Measurements from ENCODE around the gene PEMT.

The PEMT gene

DNA sequence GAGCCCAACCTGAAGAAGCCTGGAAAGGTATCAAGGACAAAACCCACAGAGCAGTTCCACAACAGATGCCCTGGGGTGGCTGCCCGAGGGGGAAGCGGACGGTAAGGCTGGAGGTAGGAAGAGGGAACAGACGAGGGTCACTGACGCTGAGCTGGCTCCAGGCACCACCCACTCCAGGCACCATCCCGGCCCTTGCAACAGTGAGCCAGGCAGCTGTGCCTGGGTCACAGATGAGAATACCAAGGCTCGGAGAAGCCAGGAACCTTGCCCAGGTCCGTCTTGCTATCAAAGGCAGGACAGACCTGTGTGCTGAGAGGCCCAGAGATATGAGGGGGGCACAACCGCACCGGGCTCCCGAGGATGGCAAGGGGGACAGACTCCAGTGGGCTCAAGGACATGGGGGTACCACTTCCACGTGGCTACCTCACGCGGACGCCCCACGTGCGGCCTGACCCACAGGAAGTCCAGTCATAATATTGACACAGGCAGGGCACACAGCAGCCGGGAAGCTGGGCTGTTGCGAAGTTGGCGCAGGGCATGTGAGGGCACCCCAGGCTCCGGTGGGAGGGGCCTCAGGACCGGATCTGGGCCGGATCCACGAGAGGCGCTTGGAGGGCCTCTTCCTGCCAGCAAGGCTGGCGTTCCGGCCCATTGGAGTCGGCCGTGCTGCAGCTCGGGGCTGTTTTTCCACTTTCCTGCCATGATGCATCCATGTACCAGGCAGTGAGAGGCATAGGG lies 29.9 kb downstream of the PEMT start:
- POLR2A ChIA-PET = interaction anchor here (2.2 kb wide), 1 partner anchor 65 kb away, joined by 7 read pairs; the partner anchor contains the start of gene RASD1
- Histone ChIP-seq H3K36me3 (ENCODE audit: control insufficient read depth in 2 of 2, insufficient read depth in 1 of 2, low read length in 2 of 2) (no peaks in the 10 kb centered on the region), H3K4me3 (ENCODE audit: low read depth, low read length) (no peak overlapping the region), H3K4me1 (ENCODE audit: control insufficient read depth, insufficient read depth, low read length) (no peaks in the 10 kb centered on the region), H3K27ac (ENCODE audit: extremely low read depth, low read depth, low read length) (no peak overlapping the region), H3K9me3 (ENCODE audit: control insufficient read depth, insufficient read depth, low read depth, low read length) (no peaks in the 10 kb centered on the region)
- TF ChIP-seq, protein P1, sequence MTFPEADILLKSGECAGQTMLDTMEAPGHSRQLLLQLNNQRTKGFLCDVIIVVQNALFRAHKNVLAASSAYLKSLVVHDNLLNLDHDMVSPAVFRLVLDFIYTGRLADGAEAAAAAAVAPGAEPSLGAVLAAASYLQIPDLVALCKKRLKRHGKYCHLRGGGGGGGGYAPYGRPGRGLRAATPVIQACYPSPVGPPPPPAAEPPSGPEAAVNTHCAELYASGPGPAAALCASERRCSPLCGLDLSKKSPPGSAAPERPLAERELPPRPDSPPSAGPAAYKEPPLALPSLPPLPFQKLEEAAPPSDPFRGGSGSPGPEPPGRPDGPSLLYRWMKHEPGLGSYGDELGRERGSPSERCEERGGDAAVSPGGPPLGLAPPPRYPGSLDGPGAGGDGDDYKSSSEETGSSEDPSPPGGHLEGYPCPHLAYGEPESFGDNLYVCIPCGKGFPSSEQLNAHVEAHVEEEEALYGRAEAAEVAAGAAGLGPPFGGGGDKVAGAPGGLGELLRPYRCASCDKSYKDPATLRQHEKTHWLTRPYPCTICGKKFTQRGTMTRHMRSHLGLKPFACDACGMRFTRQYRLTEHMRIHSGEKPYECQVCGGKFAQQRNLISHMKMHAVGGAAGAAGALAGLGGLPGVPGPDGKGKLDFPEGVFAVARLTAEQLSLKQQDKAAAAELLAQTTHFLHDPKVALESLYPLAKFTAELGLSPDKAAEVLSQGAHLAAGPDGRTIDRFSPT (tag by site-specific recombination; IDR thresholded peaks at IDR 0.05) = no peak
- TF ChIP-seq, protein P2, sequence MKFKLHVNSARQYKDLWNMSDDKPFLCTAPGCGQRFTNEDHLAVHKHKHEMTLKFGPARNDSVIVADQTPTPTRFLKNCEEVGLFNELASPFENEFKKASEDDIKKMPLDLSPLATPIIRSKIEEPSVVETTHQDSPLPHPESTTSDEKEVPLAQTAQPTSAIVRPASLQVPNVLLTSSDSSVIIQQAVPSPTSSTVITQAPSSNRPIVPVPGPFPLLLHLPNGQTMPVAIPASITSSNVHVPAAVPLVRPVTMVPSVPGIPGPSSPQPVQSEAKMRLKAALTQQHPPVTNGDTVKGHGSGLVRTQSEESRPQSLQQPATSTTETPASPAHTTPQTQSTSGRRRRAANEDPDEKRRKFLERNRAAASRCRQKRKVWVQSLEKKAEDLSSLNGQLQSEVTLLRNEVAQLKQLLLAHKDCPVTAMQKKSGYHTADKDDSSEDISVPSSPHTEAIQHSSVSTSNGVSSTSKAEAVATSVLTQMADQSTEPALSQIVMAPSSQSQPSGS (tag by site-specific recombination; IDR thresholded peaks at IDR 0.05; ENCODE audit: low read depth) = no peak
- no peak for TF ChIP-seq ZNF112 (tag by site-specific recombination; IDR thresholded peaks at IDR 0.05)
- TF ChIP-seq FEZF1 (tag by site-specific recombination; IDR thresholded peaks at IDR 0.05) = no peak
- CTCF ChIA-PET = interaction anchor here (0.7 to 1.4 kb wide), 2 partner anchors 8 to 81 kb away, joined by 3 to 4 read pairs; no protein-coding TSS in a partner anchor

DNA sequence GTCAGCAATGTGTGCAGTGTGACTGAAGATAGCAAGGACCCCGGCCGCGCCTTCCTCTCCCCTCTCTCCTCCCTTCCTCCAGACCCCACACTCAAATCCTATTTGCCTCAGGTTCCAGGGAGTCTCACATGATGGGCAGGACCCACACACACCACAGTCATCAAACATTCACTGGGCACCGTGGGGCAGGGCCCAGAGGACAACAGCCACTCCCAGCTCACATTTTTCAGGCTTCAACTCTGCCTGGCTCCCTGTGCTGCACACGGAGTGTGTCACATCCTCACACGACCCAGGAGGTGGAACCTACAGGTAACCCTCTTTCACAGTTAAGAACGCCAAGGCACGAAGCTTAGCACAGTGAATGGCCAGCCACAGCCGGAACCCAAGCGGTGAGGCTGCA lies 30.5 kb downstream of the PEMT start:
- CTCF ChIA-PET = interaction anchor here (1.4 kb wide), 1 partner anchor 9 kb away, joined by 4 read pairs; no protein-coding TSS in a partner anchor
- no peak overlapping the region for H3K27ac ChIP-seq (ENCODE audit: extremely low read depth, low read depth, low read length)
- no peaks in the 10 kb centered on the region for H3K36me3 ChIP-seq (ENCODE audit: control insufficient read depth in 2 of 2, insufficient read depth in 1 of 2, low read length in 2 of 2)
- H3K4me1 ChIP-seq (ENCODE audit: control insufficient read depth, insufficient read depth, low read length) = no peaks in the 10 kb centered on the region
- no peak for TF ChIP-seq ZNF394 (tag by site-specific recombination; IDR thresholded peaks at IDR 0.05; ENCODE audit: borderline replicate concordance)
- TF ChIP-seq ZNF341 (tag by site-specific recombination; IDR thresholded peaks at IDR 0.05; ENCODE audit: low read depth) = no peak
- TF ChIP-seq ZNF157 (tag by site-specific recombination; IDR thresholded peaks at IDR 0.05) = no peak
- no peak for TF ChIP-seq ZNF23 (tag by site-specific recombination; IDR thresholded peaks at IDR 0.05; ENCODE audit: borderline replicate concordance)
- TF ChIP-seq, protein P3, sequence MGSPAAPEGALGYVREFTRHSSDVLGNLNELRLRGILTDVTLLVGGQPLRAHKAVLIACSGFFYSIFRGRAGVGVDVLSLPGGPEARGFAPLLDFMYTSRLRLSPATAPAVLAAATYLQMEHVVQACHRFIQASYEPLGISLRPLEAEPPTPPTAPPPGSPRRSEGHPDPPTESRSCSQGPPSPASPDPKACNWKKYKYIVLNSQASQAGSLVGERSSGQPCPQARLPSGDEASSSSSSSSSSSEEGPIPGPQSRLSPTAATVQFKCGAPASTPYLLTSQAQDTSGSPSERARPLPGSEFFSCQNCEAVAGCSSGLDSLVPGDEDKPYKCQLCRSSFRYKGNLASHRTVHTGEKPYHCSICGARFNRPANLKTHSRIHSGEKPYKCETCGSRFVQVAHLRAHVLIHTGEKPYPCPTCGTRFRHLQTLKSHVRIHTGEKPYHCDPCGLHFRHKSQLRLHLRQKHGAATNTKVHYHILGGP (tag by site-specific recombination; IDR thresholded peaks at IDR 0.05) = no peak
- no peak for TF ChIP-seq ZBTB1 (tag by site-specific recombination; IDR thresholded peaks at IDR 0.05)
- no peak for TF ChIP-seq OSR2 (tag by site-specific recombination; IDR thresholded peaks at IDR 0.05)
- no peak for TF ChIP-seq ZNF555 (tag by site-specific recombination; conservative IDR thresholded peaks at IDR 0.05)
- no peak for TF ChIP-seq ZNF654 (tag by site-specific recombination; IDR thresholded peaks at IDR 0.05; ENCODE audit: low read depth)
- TF ChIP-seq ZFHX2 (tag by site-specific recombination; conservative IDR thresholded peaks at IDR 0.05) = no peak
- no peak for TF ChIP-seq ZNF843 (tag by site-specific recombination; IDR thresholded peaks at IDR 0.05)
- TF ChIP-seq ZNF10 (tag by site-specific recombination; IDR thresholded peaks at IDR 0.05) = no peak
- TF ChIP-seq, protein P4, sequence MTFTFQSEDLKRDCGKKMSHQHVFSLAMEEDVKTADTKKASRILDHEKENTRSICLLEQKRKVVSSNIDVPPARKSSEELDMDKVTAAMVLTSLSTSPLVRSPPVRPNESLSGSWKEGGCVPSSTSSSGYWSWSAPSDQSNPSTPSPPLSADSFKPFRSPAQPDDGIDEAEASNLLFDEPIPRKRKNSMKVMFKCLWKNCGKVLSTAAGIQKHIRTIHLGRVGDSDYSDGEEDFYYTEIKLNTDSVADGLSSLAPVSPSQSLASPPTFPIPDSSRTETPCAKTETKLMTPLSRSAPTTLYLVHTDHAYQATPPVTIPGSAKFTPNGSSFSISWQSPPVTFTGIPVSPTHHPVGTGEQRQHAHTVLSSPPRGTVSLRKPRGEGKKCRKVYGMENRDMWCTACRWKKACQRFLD (tag by site-specific recombination; IDR thresholded peaks at IDR 0.05) = no peak
- TF ChIP-seq ZNF223 (tag by site-specific recombination; IDR thresholded peaks at IDR 0.05) = no peak
- TF ChIP-seq ZNF501 (tag by site-specific recombination; IDR thresholded peaks at IDR 0.05) = no peak
- no peak for TF ChIP-seq ZNF423 (tag by site-specific recombination; IDR thresholded peaks at IDR 0.05)
- TF ChIP-seq ZNF354C (tag by site-specific recombination; IDR thresholded peaks at IDR 0.05; ENCODE audit: borderline replicate concordance, low read depth) = no peak
- TF ChIP-seq ZNF248 (tag by site-specific recombination; IDR thresholded peaks at IDR 0.05) = no peak
- H3K4me3 ChIP-seq (ENCODE audit: low read depth, low read length) = no peak overlapping the region
- no peaks in the 10 kb centered on the region for H3K9me3 ChIP-seq (ENCODE audit: control insufficient read depth, insufficient read depth, low read depth, low read length)
- POLR2A ChIA-PET = interaction anchor here (2.2 kb wide), 1 partner anchor 64 kb away, joined by 7 read pairs; the partner anchor contains the start of gene RASD1

All from HEK293 (cell line).